GM21390 (cell line): ENCODE results near the gene PMF1.

Experiments used
- ATAC-seq: cut with Tn5 transposase; IDR thresholded peaks from one replicate; pipeline ENCODE4 v1.9.1; 2021; ENCODE audit not compliant: unreplicated experiment

Gene PMF1

DNA sequence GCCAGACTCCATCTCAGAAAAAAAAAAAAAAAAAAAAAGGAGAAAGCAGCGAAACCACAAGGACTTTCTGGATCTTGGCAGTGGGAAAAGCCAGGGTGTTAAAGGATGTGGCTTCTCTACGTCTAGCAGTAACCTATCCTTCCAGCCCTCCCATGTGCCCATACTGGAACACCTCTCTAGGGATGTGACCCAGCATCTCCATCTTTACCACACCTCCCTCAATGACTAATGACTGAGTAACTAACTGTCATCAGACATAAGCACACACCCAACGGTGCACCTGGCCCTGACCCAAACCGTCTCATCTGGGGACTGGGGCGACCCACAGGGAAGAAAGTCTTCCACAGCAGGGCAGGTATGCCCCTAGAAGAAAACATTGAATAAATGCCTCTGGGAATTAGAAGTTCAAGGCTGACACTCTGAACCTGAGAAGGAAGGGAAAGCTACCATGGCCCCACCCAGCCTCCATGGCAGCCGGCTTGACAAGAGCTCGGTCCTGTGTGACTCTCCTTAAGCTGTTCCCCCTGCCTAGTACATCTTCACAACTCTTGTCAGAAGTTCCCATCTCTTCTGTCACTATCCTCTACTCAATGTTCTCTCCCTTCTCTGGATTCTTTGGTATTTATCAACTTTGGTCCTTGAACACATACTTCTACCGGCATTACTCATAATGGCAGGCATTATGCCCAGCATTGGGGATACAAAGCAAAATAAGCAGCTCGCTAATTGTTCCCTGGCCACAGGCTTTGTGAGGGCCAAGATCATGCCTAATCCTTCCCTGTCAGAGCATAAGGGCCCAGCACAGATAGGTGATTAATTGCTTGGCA lies 49.9 kb downstream of the PMF1 start:
- no peak for ATAC-seq

- no peak for ATAC-seq
Measured at GRCh38 chr1:156263288-156263655, 50.5 kb downstream of the PMF1 start.

- ATAC-seq: no peak
Measured at GRCh38 chr1:156266051-156266450, 53.2 kb downstream of the PMF1 start.

GRCh38 chr1:156268336-156268735 lies 55.5 kb downstream of the PMF1 start:
- no peak for ATAC-seq

- no peak for ATAC-seq
Measured at GRCh38 chr1:156270314-156270713, 57.5 kb downstream of the PMF1 start.

- no peak for ATAC-seq
Measured at GRCh38 chr1:156276532-156276931, 63.7 kb downstream of the PMF1 start.

DNA sequence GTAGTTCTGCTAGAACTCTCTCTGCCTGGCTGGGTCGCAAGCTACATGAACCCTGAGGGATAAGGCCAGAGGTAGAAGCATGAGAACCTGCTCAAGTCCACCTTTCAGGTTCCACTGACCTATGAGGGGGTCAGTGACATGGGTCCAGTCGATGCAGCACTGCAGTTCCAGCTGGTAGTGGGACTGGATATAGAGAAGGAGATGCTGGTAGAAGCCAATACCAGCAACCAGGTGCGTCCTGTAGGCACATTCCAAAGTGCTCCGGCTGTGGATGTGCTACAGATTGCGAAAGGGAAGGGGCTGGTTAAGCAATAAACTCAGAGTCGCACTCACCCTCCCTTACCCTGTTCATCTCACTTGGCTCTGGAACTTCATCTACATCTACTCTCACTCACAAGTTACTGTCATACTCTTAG lies 64.2 kb downstream of the PMF1 start:
- ATAC-seq: no peak

GRCh38 chr1:156279837-156280236 lies 67.0 kb downstream of the PMF1 start:
- no peak for ATAC-seq

GRCh38 chr1:156281281-156281680 lies 68.5 kb downstream of the PMF1 start:
- peak; percentile 36 for ATAC-seq

GRCh38 chr1:156281693-156282478 lies 69.1 kb downstream of the PMF1 start:
- no peak for ATAC-seq

DNA sequence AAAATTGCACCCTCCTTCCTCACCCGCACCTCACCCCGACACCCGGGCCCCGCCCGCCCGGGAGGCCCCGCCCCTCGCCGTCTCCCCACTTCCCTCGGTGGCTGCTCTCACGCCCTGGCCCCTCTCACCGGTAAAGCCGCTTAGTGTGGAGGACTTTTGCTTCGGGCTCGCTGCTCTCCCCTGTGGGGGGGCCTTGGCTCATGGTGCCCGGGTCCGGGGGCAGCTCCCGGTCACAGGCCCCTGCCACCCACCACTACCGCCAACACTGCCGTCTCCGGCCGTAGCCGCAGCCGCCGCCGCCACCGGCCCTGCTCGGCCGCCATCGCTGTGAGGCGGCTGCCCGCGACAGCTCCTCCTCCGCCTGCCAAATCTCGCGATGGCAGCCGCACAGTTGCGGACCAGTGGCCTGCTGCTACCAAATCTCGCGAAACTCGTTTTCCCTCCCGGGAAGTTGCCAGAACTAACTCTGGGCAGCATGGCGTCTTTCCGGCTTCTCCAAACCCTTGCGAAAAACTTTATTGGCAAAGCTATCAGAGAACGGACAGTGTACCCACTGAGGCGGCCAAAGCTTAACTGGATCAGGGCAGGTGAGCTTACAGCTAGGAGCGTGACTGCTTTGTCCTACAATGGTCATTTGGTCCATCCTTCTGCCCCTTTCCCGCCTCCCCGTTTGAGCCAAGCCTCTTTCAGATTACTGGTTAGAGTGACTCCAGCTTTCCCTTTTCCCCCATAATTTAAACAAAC lies 69.8 kb downstream of the PMF1 start, which contains the start of gene SMG5:
Gene SMG5, minus strand, starts transcription at position 347 of the 744 bp plus-strand sequence. Its CDS starts 145 bp downstream, at position 202.
- ATAC-seq: peak; percentile 80

DNA sequence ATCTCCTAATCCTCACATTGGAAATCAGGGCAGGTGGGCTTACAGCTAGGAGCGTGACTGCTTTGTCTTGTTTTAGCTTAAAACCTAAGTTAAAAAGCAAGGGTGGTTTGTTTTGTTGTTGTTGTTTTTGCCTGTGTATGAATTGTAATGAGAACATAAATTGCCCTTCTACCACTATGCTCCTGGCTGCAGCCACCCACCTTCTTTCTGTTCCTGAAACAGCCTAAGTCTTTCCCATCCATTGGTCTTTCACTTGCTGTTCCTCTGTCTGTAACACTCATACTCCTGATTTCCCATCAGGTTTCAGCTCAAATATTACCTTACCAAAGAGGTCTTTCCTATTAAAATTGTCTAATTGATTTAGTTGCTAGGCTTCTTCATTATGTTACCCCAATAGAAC lies 70.7 kb downstream of the PMF1 start:
- ATAC-seq: no peak

DNA sequence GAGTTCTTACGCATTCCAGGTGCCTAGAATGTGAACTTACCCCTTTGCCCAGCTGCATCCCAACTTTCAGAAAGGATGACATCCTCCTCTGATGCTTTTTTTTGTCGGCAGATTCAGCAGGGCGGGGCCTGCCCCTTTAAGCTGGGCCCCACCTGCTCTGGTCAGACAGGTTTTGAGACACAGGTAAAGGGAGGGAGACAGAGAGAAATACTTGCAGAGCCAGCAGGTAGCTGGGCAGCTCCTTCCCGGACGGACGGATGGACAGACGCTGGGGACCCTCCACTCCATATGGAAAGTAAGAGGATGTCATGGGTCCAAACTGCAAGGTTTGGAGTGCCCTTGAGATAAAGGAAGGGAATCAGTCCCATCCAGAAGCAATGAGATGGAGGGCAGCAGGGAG lies 71.3 kb downstream of the PMF1 start, which contains the start of gene TMEM79:
Gene TMEM79, plus strand, starts transcription at position 214 of the 400 bp plus-strand sequence. CDS start 902 bp downstream, outside the sequence.
- ATAC-seq: no peak

GRCh38 chr1:156284757-156285156 lies 72.0 kb downstream of the PMF1 start:
- no peak for ATAC-seq

- no peak for ATAC-seq
Measured at GRCh38 chr1:156285437-156285836, 72.6 kb downstream of the PMF1 start.

GRCh38 chr1:156286061-156286460 lies 73.3 kb downstream of the PMF1 start:
- ATAC-seq: no peak
